Uterus (tissue), 2 donors: Measurements from ENCODE around the gene PTPRN2.

Source experiments
- POLR2A ChIP-seq, 2 donors: fragments of 450-650 bp; IDR thresholded peaks; one replicate each; pipeline ENCODE4 v1.6.1; 2016; ENCODE audit warnings: antibody characterized with exemption in 2 of 2, mild to moderate bottlenecking in 1 of 2, moderate library complexity in 1 of 2
- TF ChIP-seq, protein P1 (sequence below), 4 experiments: fragments of 200-600 bp in 2 of 4; fragments of 450-650 bp in 2 of 4; sonication (generic) in 2 of 4; IDR thresholded peaks; one replicate each; pipeline ENCODE4 v1.5.1; 2016 to 2019; ENCODE audit warnings: antibody characterized with exemption in 4 of 4, mild to moderate bottlenecking in 2 of 4, moderate library complexity in 1 of 4

GRCh38 chr7:157646551-157646950 lies 941.1 kb downstream of the PTPRN2 start:
- TF ChIP-seq, protein P1, sequence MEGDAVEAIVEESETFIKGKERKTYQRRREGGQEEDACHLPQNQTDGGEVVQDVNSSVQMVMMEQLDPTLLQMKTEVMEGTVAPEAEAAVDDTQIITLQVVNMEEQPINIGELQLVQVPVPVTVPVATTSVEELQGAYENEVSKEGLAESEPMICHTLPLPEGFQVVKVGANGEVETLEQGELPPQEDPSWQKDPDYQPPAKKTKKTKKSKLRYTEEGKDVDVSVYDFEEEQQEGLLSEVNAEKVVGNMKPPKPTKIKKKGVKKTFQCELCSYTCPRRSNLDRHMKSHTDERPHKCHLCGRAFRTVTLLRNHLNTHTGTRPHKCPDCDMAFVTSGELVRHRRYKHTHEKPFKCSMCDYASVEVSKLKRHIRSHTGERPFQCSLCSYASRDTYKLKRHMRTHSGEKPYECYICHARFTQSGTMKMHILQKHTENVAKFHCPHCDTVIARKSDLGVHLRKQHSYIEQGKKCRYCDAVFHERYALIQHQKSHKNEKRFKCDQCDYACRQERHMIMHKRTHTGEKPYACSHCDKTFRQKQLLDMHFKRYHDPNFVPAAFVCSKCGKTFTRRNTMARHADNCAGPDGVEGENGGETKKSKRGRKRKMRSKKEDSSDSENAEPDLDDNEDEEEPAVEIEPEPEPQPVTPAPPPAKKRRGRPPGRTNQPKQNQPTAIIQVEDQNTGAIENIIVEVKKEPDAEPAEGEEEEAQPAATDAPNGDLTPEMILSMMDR (IDR thresholded peaks at IDR 0.05): no peak
- TF ChIP-seq POLR2A (IDR thresholded peaks at IDR 0.05): no peak
